Stimulated activated CD4-positive, alpha-beta T cell treated with anti-CD3 and anti-CD28 coated beads, Interleukin-2, amount 100 ng/mL, for 48 hours (primary cell): ENCODE data around the gene CNDP1.
"Not testable (repeated sequence)": the region's sequence is repeated elsewhere in the genome, so short reads cannot be mapped to it uniquely, and the experiment has no call there.

Experiments used
- DNase-seq, 2 donors: peaks; one replicate each; pipeline ENCODE4 v3.0.0-alpha.2; 2020

The CNDP1 gene

DNA sequence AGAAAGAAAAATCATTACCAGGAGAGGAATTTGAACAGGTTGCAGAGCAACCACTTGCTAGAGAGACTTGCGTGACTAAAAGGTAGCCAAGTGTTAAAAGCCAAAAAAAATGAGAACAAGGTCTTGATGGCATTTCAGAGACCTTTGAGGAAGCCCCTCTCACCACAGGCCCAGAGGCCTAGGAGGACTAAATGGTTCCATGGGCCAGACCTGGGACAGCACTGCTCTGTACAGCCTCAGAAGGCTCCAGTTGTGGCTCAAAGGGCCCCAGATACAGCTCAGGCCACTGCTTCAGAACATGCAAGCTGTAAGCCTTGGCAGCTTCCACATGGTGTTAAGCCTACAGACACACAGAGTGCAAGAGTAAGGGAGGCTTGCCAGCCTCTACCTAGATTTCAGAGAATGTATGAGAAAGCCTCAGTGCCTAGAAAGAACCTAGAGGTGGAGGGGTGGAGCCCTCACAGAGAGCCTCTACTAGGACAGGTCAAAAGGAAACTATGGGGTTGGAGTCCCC lies 15.3 kb downstream of the CNDP1 start:
- DNase-seq: no peak

GRCh38 chr18:74550886-74551285 lies 16.6 kb downstream of the CNDP1 start:
- no peak for DNase-seq

DNA sequence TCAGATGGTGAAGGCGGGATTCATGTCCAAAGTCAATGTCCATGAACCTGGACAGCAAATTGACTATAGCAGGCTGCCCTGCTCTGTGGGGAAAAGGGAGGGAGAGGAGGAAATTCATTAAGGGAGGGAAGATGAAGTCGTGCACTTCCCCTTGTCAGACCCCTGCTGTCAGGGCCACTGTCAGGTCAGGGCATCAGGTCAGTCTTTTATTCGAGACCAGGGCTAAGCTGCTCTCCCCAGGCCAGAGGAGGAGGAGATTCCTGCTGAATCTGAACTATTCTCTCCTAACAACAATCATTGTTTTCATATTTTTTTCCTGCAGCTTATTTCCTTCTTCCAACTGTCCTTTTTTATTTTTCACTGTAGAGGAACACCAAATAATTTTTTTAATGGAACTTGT lies 17.2 kb downstream of the CNDP1 start:
- DNase-seq: no peak

GRCh38 chr18:74551936-74552555 lies 17.7 kb downstream of the CNDP1 start:
- peak; percentile 77 to 78 for DNase-seq

- no peak for DNase-seq
Observed at GRCh38 chr18:74556126-74556525, 21.8 kb downstream of the CNDP1 start.

DNA sequence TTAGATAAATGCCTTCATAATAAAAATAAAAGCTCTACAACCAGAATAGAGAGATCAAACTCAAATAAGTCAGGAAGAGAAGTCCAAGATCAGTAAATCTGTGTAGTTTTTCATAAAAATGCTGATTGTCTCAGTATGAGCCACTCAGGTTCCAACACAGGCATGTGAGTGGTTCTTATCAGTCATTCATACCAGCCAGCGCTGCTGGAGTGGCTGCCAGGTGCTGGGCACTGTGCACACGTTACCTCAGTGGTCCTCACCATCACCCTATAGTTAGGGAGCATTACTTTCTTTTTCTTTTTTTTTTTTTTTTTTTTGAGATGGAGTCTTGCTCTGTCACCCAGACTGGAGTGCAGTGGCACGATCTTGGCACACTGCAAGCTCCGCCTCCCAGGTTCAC lies 23.8 kb downstream of the CNDP1 start:
- no peak for DNase-seq

DNA sequence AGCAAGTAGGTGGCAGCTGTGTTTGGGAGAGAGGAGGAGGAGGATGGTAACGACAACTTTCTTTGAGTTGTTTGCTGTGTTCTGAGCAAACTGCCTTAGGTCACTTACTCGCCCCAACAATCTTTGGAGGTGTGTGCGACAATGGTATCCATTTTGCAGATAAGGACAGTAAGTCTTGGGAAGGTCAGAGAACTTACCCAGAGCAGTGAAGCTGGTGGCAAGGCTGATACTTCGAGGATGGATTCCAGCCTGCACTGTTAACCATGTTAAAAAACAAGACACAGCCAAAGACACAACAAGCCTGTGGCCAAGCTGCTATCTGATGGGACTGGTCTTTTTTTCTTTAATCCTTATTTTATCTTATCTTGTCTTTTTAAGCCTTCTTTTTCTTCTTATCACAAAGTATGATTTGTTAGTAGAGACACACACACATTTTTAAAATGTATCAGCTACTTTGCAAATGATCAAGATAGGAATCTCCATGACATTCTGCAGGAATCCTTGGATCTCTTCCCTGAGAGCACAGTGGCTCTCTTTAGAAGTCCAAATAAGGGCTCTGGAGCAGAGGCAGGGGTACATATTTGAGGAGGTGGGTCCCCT lies 27.9 kb downstream of the CNDP1 start:
- DNase-seq: no peak

DNA sequence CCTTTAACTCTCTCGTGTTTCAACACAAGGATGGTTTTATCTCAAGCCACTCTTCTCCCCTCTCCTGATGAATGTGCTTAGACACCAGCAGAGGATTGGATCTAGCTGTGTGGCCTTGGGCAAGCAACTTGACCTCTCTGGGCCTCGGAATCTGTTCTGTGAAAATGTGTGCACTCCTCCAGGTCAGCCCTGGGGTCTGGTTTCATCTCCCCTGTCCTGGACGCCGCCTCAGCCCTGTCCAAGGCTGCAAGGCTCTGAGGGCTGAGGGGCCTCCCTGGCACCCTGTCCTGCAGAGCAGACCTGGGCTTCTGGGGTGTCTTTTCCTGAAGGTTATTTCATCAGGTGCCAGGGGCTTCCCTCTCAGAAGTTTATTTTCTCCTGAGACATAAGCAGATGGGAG lies 28.5 kb downstream of the CNDP1 start:
- no peak for DNase-seq

GRCh38 chr18:74563999-74564398 lies 29.7 kb downstream of the CNDP1 start:
- DNase-seq: no peak

GRCh38 chr18:74565164-74565563 lies 30.9 kb downstream of the CNDP1 start:
- DNase-seq: not testable (repeated sequence)

DNA sequence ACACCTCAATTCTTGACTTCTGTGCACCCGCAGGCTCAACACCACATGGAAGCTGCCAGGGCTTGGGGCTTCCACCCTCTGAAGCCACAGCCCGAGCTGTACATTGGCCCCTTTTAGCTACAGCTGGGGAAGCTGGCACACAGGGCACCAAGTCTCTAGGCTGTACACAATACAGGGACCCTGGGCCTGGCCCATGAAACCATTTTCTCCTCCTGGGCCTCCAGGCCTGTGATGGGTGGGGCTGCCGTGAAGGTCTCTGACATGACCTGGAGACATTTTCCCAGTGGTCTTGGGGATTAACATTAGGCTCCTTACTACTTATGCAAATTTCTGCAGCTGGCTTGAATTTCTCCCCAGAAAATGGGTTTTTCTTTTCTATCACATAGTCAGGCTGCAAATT lies 31.7 kb downstream of the CNDP1 start:
- not testable (repeated sequence) for DNase-seq

DNA sequence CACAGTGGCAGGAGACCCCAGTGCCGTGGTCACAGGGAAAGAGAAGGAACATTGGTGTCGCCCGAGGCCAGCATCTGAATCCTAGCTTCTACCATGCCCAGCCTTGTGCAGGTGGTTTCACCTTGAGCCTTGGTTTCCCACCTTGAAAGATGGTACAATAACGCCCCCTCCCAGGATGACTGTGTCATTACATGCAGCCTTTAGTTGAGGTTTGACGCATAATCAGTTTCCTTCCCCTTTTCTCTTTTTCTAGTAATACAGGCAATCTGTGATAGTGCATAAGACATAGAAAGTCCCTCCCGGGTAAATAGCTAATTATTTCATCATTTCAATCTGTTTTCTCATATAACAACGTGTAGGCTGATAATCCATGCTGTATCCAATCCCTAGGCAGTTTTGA lies 33.5 kb downstream of the CNDP1 start:
- DNase-seq: no peak

- DNase-seq: no peak
Observed at GRCh38 chr18:74569401-74569800, 35.1 kb downstream of the CNDP1 start.

- DNase-seq: no peak
Observed at GRCh38 chr18:74570266-74570665, 36.0 kb downstream of the CNDP1 start.

DNA sequence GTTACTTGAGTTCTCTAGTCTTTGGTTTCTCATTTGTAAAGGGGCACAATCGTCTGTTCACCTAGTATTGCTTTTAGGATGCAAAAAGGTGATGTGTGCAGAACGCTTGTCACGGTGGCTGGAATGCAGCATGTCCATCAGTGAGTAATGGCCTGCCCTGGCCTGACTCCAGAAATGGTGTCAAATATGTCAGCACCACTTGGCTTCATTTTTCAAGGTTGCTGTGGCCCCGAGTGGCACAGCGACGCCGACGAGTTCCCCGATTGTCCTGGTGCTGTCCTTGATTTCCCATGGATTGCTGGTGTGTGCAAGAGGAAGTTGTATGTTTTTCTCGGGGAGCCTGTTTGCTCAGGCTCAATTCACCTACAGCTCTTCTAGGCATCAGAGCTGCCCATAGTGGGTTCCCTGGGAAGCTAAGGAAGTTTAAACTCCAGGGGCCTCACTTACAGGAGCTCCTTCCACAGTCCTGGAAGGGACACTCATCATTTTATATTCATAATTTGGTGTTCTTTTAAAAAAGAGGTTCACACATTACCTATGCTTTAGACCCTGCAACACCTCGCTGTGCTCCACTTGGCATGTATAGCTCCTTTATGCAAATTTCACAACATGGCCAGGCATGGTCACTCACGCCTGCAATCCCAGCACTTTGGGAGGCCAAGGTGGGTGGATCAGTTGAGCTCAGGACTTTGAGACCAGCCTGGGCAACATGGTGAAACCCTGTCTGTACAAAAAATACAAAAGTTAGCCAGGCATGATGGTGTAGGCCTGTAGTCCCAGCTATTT lies 37.8 kb downstream of the CNDP1 start:
- DNase-seq: no peak

GRCh38 chr18:74573053-74573452 lies 38.8 kb downstream of the CNDP1 start:
- no peak for DNase-seq

DNA sequence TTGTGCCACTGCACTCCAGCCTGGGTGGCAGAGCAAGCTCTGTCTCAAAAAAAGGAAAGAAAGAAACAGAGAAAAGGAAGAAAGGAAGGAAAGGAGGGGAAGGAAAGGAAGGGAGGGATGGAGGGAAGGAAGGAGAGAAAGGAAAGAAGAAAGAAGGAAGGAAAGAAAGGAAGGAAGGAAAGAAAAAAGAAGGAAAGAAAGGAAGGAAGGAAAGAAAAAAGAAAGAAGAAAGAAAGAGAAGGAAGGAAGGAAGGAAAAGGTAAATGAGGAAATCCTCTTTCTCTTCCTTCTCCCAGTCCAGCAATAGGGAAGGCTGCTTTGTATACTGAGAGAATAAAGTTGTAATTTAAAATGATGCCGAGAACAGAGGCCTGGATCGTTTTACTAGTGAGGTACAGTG lies 40.6 kb downstream of the CNDP1 start:
- no peak for DNase-seq

GRCh38 chr18:74577019-74577418 lies 42.7 kb downstream of the CNDP1 start:
- no peak for DNase-seq

DNA sequence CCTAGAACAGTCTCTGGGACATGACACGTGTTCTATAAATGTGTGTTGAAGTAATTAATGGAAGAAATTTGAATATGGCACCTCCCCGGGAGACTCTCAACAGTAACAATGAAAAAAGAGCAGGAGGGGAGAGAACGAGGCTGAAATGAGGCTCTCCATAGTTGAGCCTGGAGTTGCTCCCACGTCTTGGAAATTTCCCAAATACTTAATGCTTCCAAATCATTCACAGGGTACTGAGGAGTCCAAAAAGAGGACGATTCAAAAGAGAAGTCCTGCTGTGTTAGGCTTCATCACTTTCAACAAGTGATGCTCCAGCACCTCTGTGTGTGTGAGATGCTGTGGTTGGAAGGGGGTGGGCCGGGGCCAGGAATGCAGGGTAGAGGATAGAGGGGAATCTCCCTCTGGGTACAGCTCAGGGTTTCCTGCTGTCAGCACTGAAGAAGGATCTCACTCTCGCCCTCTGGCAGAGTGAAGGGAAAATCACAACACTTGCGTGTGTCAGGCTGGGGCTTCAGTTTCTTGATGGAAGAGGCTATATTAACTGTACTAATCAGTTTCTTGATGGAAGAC lies 45.3 kb downstream of the CNDP1 start:
- DNase-seq: no peak

- no peak for DNase-seq
Observed at GRCh38 chr18:74582642-74583041, 48.3 kb downstream of the CNDP1 start.

DNA sequence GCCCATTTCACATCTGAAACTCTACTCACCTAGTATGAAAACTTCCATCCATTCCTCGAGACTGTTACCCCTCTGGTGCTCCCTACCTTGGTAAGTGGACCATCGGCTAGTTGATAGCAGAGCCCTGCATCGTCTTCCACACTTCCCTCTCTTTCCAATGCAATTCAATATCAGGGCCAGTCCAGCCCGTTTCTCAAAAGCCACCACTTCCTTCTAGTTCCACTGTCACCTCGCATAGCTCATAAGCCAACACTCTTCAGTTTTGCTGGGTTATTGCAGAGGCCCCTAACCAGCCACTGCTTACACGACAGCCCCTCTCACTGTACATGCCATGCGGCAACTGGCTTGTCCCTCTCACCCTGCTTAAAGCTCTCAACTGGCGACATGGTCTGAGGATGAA lies 53.1 kb downstream of the CNDP1 start:
- no peak for DNase-seq

- DNase-seq: no peak
Observed at GRCh38 chr18:74589021-74589420, 54.7 kb downstream of the CNDP1 start.

GRCh38 chr18:74589811-74590210 lies 55.5 kb downstream of the CNDP1 start:
- DNase-seq: no peak

GRCh38 chr18:74590671-74591070 lies 56.4 kb downstream of the CNDP1 start:
- DNase-seq: no peak
